Measurements from ENCODE around the gene NCK1. TPM values are rescaled to one million over a fixed set of nuclear protein-coding genes. Genes with fewer than 3 reads are reported as not detected.

NCK1 gene
- total RNA-seq (2022; extraction: Qiagen RNA extraction) = 21.5 to 28.6 TPM (median 23.9 TPM) in 5 replicates

GRCh38 chr3:136861890-136862616 lies at the start of gene NCK1:
Gene NCK1 (plus strand): TSS chr3:136862208. CDS start chr3:136928002, 65,794 bp downstream.

GRCh38 chr3:136818769-136819391 lies 43.1 kb upstream of the NCK1 start, which contains the start of gene SLC35G2:
Gene SLC35G2 (plus strand): TSS chr3:136819126. CDS start chr3:136854461, 35,335 bp downstream.

GRCh38 chr3:136957751-136958288 lies 95.8 kb downstream of the NCK1 start, which contains the start of gene IL20RB:
Gene IL20RB (plus strand): TSS chr3:136957983. CDS start chr3:136958114, 131 bp downstream.

Other genes with a start within 250 kb of the NCK1 start
- gene STAG1, start 109.8 kb upstream of the NCK1 start, total RNA-seq (2022; extraction: Qiagen RNA extraction) = 7.7 to 12.0 TPM (median 9.2 TPM) in 5 replicates
- 23.6 to 29.0 TPM (median 28.0 TPM) in 5 replicates for gene SLC35G2, start 43.1 kb upstream of the NCK1 start, total RNA-seq (2022; extraction: Qiagen RNA extraction)
- gene IL20RB, start 95.8 kb downstream of the NCK1 start, total RNA-seq (2022; extraction: Qiagen RNA extraction) = 0.67 to 1.6 TPM (median 0.97 TPM) in 5 replicates